HG03175 (cell line): ENCODE measurements around the gene NSFL1C.

Source experiments
- ATAC-seq: cut with Tn5 transposase; IDR thresholded peaks from one replicate; pipeline ENCODE4 v1.9.1; 2021; ENCODE audit warnings: mild to moderate bottlenecking, moderate library complexity; ENCODE audit not compliant: unreplicated experiment

The NSFL1C gene

DNA sequence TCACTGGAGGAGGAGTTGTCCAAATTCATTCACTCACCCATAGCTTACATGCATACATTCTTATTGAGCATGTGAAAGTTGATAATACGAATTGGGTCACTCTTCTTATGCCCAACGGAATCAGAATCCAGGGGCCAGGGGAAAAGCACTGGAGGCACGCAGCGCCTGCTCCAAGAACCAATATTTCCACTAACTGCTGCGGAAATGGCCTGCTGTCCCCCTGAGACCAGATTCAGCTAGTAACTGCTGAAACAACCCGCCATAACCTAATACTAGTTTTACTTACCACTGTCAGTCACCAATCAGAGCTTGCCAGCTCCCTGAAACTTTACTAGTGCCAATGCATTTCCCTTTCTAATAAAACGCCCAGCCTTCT lies 73.2 kb downstream of the NSFL1C start:
- no peak for ATAC-seq

DNA sequence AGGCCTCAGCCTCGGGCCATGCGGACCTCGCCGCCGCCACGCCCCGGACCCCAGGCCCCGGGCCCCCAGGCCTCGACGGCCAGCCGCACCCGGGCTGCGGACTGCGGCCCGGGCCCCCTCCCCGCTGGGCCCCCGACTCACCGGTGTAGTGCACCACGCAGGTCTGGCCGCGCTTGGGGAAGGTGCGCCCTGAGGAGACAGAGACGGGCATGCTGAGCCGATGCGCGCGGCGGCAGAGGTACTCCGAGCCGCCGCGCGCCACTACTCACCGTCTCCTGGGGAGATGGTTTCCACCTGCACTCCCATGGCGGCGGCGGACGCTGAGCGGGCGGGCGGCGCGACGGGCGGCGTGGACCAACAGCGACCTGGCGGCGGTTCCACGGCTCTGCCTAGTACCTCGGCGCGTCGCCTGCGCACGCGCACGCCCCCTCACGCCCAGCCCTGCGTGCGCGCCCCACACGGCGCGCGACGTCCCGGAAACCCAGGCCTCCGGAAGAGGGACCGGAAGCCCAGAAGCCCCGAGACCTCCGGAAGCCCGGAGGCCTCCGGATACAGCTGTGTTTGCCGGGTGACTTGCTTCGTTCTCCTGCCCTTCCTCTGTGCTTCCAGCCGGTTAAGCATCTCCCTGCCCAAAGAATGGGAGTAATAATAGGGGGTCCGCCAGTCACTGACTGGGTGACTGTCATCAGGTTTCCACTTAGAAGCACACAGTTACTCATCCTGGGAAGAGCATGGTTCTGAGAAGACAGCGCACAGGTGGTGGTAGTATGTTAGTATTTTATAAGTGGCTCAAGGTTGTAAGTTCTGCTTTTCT lies 73.7 kb downstream of the NSFL1C start, which contains the start of gene FKBP1A:
Gene FKBP1A, minus strand, starts transcription at position 362 of the 814 bp plus-strand sequence. Its CDS starts 56 bp downstream, at position 306.
- peak; percentile 85 for ATAC-seq

DNA sequence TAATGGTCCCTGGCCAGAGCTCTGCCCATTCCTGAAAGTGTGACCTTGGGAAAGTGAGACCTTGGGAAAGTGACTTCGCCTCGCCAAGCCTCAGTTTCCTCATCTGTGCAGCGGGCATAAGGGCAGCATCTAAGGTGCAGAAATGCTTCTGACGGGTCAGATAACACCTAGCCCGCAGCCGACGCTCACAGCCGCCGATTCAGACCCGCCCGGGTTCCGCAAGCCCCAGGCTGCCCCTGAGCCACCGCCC lies 74.3 kb downstream of the NSFL1C start:
- peak; percentile 33 for ATAC-seq
